Hepatocyte (in vitro differentiated cells): Measurements from ENCODE around the gene NLRC3. TPM values are rescaled to one million over a fixed set of nuclear protein-coding genes. Genes with fewer than 3 reads are reported as not detected.

Experiments
- DNase-seq: peaks from one replicate; pipeline ENCODE4 v3.0.0-alpha.2; 2016; ENCODE audit warnings: low spot score
- H2AFZ ChIP-seq: fragments of 200-600 bp; sonication (generic); 2 replicates; pipeline ENCODE4 v1.6.0; 2016; ENCODE audit warnings: antibody characterized with exemption, mild to moderate bottlenecking
- H3K27ac ChIP-seq: fragments of 200-600 bp; sonication (generic); 2 replicates; pipeline ENCODE4 v1.5.1; 2016; ENCODE audit warnings: mild to moderate bottlenecking
- H3K27me3 ChIP-seq: fragments of 200-600 bp; sonication (generic); 2 replicates; pipeline ENCODE4 v1.6.1; 2016
- H3K36me3 ChIP-seq: fragments of 200-600 bp; sonication (generic); replicated peaks from 2 replicates; pipeline ENCODE4 v1.5.1; 2016; ENCODE audit warnings: low read depth; ENCODE audit not compliant: insufficient read depth
- H3K4me1 ChIP-seq: fragments of 200-600 bp; sonication (generic); 2 replicates; pipeline ENCODE4 v1.5.1; 2016; ENCODE audit warnings: mild to moderate bottlenecking, moderate library complexity; ENCODE audit not compliant: insufficient read depth
- H3K4me2 ChIP-seq: fragments of 200-600 bp; sonication (generic); 2 replicates; pipeline ENCODE4 v1.6.0; 2016
- H3K4me3 ChIP-seq: fragments of 200-600 bp; sonication (generic); 2 replicates; pipeline ENCODE4 v1.5.1; 2016; ENCODE audit warnings: mild to moderate bottlenecking
- H3K79me2 ChIP-seq: fragments of 200-600 bp; sonication (generic); 2 replicates; pipeline ENCODE4 v1.6.0; 2017; ENCODE audit warnings: mild to moderate bottlenecking
- H3K9me2 ChIP-seq: fragments of 200-600 bp; sonication (generic); replicated peaks from 2 replicates; pipeline ENCODE4 v1.6.0; 2017; ENCODE audit warnings: mild to moderate bottlenecking; ENCODE audit not compliant: insufficient read depth
- H3K9me3 ChIP-seq: fragments of 200-600 bp; sonication (generic); 2 replicates; pipeline ENCODE4 v1.5.1; 2016; ENCODE audit warnings: low read depth, mild to moderate bottlenecking
- H4K20me1 ChIP-seq: fragments of 200-600 bp; sonication (generic); 2 replicates; pipeline ENCODE4 v1.6.0; 2016; ENCODE audit warnings: mild to moderate bottlenecking; ENCODE audit not compliant: insufficient read depth, poor library complexity, severe bottlenecking
- EZH2 ChIP-seq: fragments of 200-600 bp; sonication (generic); IDR thresholded peaks from 2 replicates; pipeline ENCODE4 v1.6.1; 2016; ENCODE audit warnings: antibody characterized with exemption, mild to moderate bottlenecking, borderline replicate concordance
- EZH2phosphoT487 ChIP-seq: fragments of 200-600 bp; sonication (generic); IDR thresholded peaks from one replicate; pipeline ENCODE4 v1.6.1; 2018; ENCODE audit warnings: antibody characterized with exemption, mild to moderate bottlenecking, low read depth, moderate library complexity; ENCODE audit not compliant: unreplicated experiment, severe bottlenecking
- WGBS: methylation state at CpG from one replicate; pipeline ENCODE4 v1.1.6; 2016; ENCODE audit warnings: low lambda C conversion rate; ENCODE audit errors: missing lambda C conversion rate; 5-methylcytosine and 5-hydroxymethylcytosine counted together
- polyA plus RNA-seq: library from polyadenylated mRNA; unstranded; fragments of >200 nt; fragmentation: Nextera tagmentation; extraction: Ambion mirVana; gene quantifications from 2 replicates; pipeline ENCODE4 v1.2.1, GENCODE V29; 2016
- total RNA-seq: library from RNA; depleted of rRNA; stranded (reverse); fragments of >200 nt; gene quantifications from 2 replicates; pipeline ENCODE4 v1.2.3, GENCODE V29; 2014
- TF ChIP-seq, protein P1 (sequence below): fragments of 200-600 bp; sonication (generic); IDR thresholded peaks from 2 replicates; pipeline ENCODE4 v1.5.1; 2016; ENCODE audit warnings: antibody characterized with exemption, mild to moderate bottlenecking; ENCODE audit not compliant: poor library complexity

Gene NLRC3
- total and polyA plus RNA-seq, 2 experiments from 2014 or later, result 0.10 to 0.15 TPM

GRCh38 chr16:3518986-3519348 is 58.2 kb downstream of the NLRC3 start:
- Histone ChIP-seq H2AFZ (no peak overlapping the region), H3K27ac (peak overlapping the region; percentile 90), H3K4me1 (peaks cover 11% of the 10 kb centered on the region), H3K4me2 (no peak overlapping the region), H3K9me2 (no peaks in the 10 kb centered on the region), H3K27me3 (no peaks in the 10 kb centered on the region), H3K36me3 (no peaks in the 10 kb centered on the region), H3K79me2 (no peaks in the 10 kb centered on the region), H4K20me1 (no peaks in the 10 kb centered on the region), H3K9me3 (no peaks in the 10 kb centered on the region), H3K4me3 (no peak overlapping the region)
- no peak for TF ChIP-seq EZH2phosphoT487
- TF ChIP-seq EZH2, result no peak
- TF ChIP-seq, protein P1, sequence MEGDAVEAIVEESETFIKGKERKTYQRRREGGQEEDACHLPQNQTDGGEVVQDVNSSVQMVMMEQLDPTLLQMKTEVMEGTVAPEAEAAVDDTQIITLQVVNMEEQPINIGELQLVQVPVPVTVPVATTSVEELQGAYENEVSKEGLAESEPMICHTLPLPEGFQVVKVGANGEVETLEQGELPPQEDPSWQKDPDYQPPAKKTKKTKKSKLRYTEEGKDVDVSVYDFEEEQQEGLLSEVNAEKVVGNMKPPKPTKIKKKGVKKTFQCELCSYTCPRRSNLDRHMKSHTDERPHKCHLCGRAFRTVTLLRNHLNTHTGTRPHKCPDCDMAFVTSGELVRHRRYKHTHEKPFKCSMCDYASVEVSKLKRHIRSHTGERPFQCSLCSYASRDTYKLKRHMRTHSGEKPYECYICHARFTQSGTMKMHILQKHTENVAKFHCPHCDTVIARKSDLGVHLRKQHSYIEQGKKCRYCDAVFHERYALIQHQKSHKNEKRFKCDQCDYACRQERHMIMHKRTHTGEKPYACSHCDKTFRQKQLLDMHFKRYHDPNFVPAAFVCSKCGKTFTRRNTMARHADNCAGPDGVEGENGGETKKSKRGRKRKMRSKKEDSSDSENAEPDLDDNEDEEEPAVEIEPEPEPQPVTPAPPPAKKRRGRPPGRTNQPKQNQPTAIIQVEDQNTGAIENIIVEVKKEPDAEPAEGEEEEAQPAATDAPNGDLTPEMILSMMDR, result no peak
- 98% methylated on average over 8 of the region's 8 CpGs for WGBS
- DNase-seq, result no peak

GRCh38 chr16:3518292-3518985 is 58.8 kb downstream of the NLRC3 start:
- DNase-seq, result no peak
- Histone ChIP-seq H2AFZ (no peak overlapping the region), H3K36me3 (no peaks in the 10 kb centered on the region), H3K4me3 (no peak overlapping the region), H3K27ac (peak overlapping the region; percentile 90), H3K9me2 (no peaks in the 10 kb centered on the region), H3K27me3 (no peaks in the 10 kb centered on the region), H3K4me2 (no peak overlapping the region), H4K20me1 (no peaks in the 10 kb centered on the region), H3K79me2 (no peaks in the 10 kb centered on the region), H3K4me1 (peaks cover 11% of the 10 kb centered on the region), H3K9me3 (no peaks in the 10 kb centered on the region)
- TF ChIP-seq EZH2phosphoT487, result no peak
- TF ChIP-seq, protein P1, result no peak
- no peak for TF ChIP-seq EZH2
- WGBS, result 61% methylated on average over 6 of the region's 6 CpGs

- Histone ChIP-seq H3K79me2 (no peaks in the 10 kb centered on the region), H3K36me3 (no peaks in the 10 kb centered on the region), H2AFZ (no peak overlapping the region), H3K27me3 (no peaks in the 10 kb centered on the region), H3K9me3 (no peaks in the 10 kb centered on the region), H3K4me1 (peaks cover 11% of the 10 kb centered on the region), H3K4me3 (no peak overlapping the region), H3K9me2 (no peaks in the 10 kb centered on the region), H3K27ac (no peak overlapping the region), H3K4me2 (no peak overlapping the region), H4K20me1 (no peaks in the 10 kb centered on the region)
- DNase-seq, result no peak
- TF ChIP-seq EZH2 (no peak), EZH2phosphoT487 (no peak)
- TF ChIP-seq, protein P1, result no peak
- 97% methylated on average over 4 of the region's 4 CpGs for WGBS
These were observed 61.3 kb downstream of the NLRC3 start for GRCh38 chr16:3515897-3516296.
